NT2/D1 (cell line): ENCODE measurements around the gene PPIP5K2.
"Not testable (repeated sequence)": the region's sequence is repeated elsewhere in the genome, so short reads cannot be mapped to it uniquely, and the experiment has no call there.

Experiments used
- DNase-seq: peaks from one replicate; pipeline ENCODE4 v3.0.0-alpha.2; 2011; ENCODE audit warnings: low read depth, low spot score
- H3K27me3 ChIP-seq: 2 replicates; pipeline ENCODE4 v1.6.0; 2011; ENCODE audit warnings: mild to moderate bottlenecking; ENCODE audit not compliant: insufficient read length, insufficient read depth
- H3K36me3 ChIP-seq: 2 replicates; pipeline ENCODE4 v1.6.1; 2011; ENCODE audit warnings: mild to moderate bottlenecking, low read length, mixed read lengths; ENCODE audit not compliant: insufficient read depth, insufficient read length
- H3K4me1 ChIP-seq: 2 replicates; pipeline ENCODE4 v1.5.1; 2011; ENCODE audit not compliant: insufficient read depth, insufficient read length
- H3K4me3 ChIP-seq: 2 replicates; pipeline ENCODE4 v1.5.1; 2011; ENCODE audit warnings: low read depth; ENCODE audit not compliant: insufficient read length
- H3K9ac ChIP-seq: 2 replicates; pipeline ENCODE4 v1.6.0; 2011; ENCODE audit warnings: low read depth; ENCODE audit not compliant: insufficient read length
- H3K9me3 ChIP-seq: 2 replicates; pipeline ENCODE4 v1.5.1; 2011; ENCODE audit warnings: mild to moderate bottlenecking, low read length; ENCODE audit not compliant: insufficient read depth
- SUZ12 ChIP-seq: IDR thresholded peaks from 2 replicates; pipeline ENCODE4 v1.6.1; 2011; ENCODE audit not compliant: insufficient read length, insufficient read depth; ENCODE audit errors: extremely low read depth
- YY1 ChIP-seq: IDR thresholded peaks from 2 replicates; pipeline ENCODE4 v1.6.1; 2011; ENCODE audit not compliant: insufficient read length, insufficient read depth
- ZNF274 ChIP-seq: IDR thresholded peaks from 2 replicates; pipeline ENCODE4 v1.6.1; 2011; ENCODE audit warnings: mild to moderate bottlenecking, low read depth, low read length

PPIP5K2 gene

DNA sequence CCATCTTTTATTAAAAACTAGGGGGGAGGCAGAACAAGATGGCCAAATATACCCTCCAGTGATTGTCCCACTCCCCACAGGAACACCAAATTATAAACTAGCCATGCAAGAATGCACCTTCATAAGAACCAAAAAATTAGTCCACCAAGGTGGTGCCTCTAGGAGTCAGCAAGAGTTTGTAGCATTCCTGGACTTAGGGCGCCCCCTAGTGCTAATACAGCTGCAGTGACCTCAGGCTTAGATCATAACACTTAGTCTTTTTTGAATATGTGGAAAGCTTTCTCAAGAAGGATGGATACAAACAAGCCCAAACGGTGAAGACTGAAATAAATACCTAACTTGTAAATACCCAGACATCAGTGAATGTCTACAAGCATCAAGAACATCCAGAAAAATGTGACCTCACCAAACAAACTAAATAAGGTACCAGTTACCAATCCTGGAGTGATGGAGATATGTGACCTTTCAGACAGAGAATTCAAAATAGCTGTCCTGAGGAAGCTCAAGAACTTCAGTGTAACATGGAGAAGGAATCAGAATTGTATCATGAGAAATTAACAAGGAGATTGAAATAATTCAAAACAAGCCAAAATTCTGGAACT, 19.3 kb downstream of the PPIP5K2 start:
- H3K4me3 ChIP-seq, result no peak overlapping the region
- no peaks in the 10 kb centered on the region for H3K4me1 ChIP-seq
- TF ChIP-seq YY1 (no peak), SUZ12 (no peak), ZNF274 (no peak)
- no peak overlapping the region for H3K9ac ChIP-seq
- DNase-seq, result no peak
- H3K27me3 ChIP-seq, result no peaks in the 10 kb centered on the region
- peaks cover 26% of the 10 kb centered on the region for H3K36me3 ChIP-seq
- H3K9me3 ChIP-seq, result no peaks in the 10 kb centered on the region

DNA sequence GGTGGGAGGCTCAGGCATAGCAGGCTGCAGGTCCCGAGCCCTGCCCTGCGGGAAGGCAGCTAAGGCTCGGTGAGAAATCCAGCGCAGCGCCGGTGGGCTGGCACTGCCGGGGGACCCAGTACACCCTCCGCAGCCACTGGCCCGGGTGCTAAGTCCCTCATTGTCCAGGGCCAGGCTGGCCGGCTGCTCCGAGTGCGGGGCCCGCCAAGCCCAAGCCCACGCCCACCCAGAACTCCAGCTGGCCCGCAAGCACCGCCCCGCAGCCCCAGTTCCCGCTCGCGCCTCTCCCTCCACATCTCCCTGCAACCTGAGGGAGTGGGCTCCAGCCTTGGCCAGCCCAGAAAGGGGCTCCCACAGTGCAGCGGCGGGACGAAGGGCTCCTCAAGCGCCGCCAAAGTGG, 22.0 kb downstream of the PPIP5K2 start:
- not testable (repeated sequence) for H3K4me3 ChIP-seq, H3K9me3 ChIP-seq, DNase-seq, H3K4me1 ChIP-seq, H3K9ac ChIP-seq, H3K27me3 ChIP-seq
- H3K36me3 ChIP-seq, result peaks cover 19% of the 10 kb centered on the region

DNA sequence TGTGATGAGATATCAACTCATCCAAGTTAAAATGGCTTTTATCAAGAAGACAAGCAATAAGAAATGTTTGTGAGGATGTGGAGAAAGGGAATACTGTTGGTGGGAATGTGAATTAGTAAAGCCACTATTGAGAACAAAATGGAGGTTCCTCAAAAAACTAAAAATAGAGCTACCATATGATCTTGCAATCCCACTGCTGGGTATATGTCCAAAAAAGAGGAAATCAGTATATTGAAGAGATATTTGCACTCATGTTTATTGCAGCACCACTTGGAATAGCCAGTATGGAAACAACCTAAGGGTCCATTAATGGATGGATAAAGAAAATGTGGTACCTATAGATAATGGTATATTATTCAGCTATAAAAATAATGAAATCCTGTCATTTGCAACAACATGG, 25.1 kb downstream of the PPIP5K2 start:
- H3K4me3 ChIP-seq, result no peak overlapping the region
- TF ChIP-seq YY1 (no peak), SUZ12 (no peak), ZNF274 (no peak)

GRCh38 chr5:103148213-103148612, 28.1 kb downstream of the PPIP5K2 start:
- Histone ChIP-seq H3K9ac (no peak overlapping the region), H3K36me3 (peaks cover 7% of the 10 kb centered on the region), H3K4me3 (no peak overlapping the region), H3K9me3 (no peaks in the 10 kb centered on the region), H3K27me3 (no peaks in the 10 kb centered on the region), H3K4me1 (no peaks in the 10 kb centered on the region)
- DNase-seq, result no peak
- TF ChIP-seq ZNF274 (no peak), SUZ12 (no peak), YY1 (no peak)

More for the DNA sequence above, 25.1 kb downstream of the PPIP5K2 start:
- Histone ChIP-seq H3K36me3 (peaks cover 7% of the 10 kb centered on the region), H3K4me1 (no peaks in the 10 kb centered on the region), H3K9ac (no peak overlapping the region), H3K9me3 (no peaks in the 10 kb centered on the region), H3K27me3 (no peaks in the 10 kb centered on the region)
- DNase-seq, result no peak

- Histone ChIP-seq H3K36me3 (peaks cover 20% of the 10 kb centered on the region), H3K27me3 (no peaks in the 10 kb centered on the region), H3K4me3 (no peak overlapping the region), H3K4me1 (no peaks in the 10 kb centered on the region), H3K9me3 (no peaks in the 10 kb centered on the region), H3K9ac (no peak overlapping the region)
- no peak for TF ChIP-seq SUZ12
- TF ChIP-seq YY1, result no peak
- TF ChIP-seq ZNF274, result no peak
- DNase-seq, result no peak
Measured at GRCh38 chr5:103151156-103151555, 31.1 kb downstream of the PPIP5K2 start.

GRCh38 chr5:103166706-103167105, 46.6 kb downstream of the PPIP5K2 start:
- H3K4me3 ChIP-seq, result no peak overlapping the region
- H3K4me1 ChIP-seq, result no peaks in the 10 kb centered on the region
- H3K36me3 ChIP-seq, result peaks cover 4% of the 10 kb centered on the region
- TF ChIP-seq SUZ12 (no peak), YY1 (no peak), ZNF274 (no peak)
- H3K9ac ChIP-seq, result no peak overlapping the region
- no peaks in the 10 kb centered on the region for H3K9me3 ChIP-seq
- H3K27me3 ChIP-seq, result no peaks in the 10 kb centered on the region
- DNase-seq, result no peak

- Histone ChIP-seq H3K4me3 (no peak overlapping the region), H3K36me3 (peaks cover 20% of the 10 kb centered on the region), H3K9ac (no peak overlapping the region), H3K27me3 (no peaks in the 10 kb centered on the region), H3K9me3 (no peaks in the 10 kb centered on the region), H3K4me1 (no peaks in the 10 kb centered on the region)
- DNase-seq, result no peak
- TF ChIP-seq YY1 (no peak), ZNF274 (no peak), SUZ12 (no peak)
Measured at GRCh38 chr5:103174147-103174546, 54.0 kb downstream of the PPIP5K2 start.
